H1 (cell line): ENCODE data around the gene DHRS7C.

ENCODE experiments used
- ASH2L ChIP-seq: fragments of 200-600, 300-600 bp; sonication (generic); IDR thresholded peaks from one replicate; pipeline ENCODE4 v1.7.1; 2017; ENCODE audit warnings: low read length
- BRCA1 ChIP-seq: IDR thresholded peaks from 2 replicates; pipeline ENCODE4 v1.6.1; 2012; ENCODE audit warnings: low read depth, low read length, improper control_type of control experiment
- CTCF ChIP-seq, 3 experiments: IDR thresholded peaks; 1 replicate in 2 of 3; 2 replicates in 1 of 3; pipeline versions ENCODE4 v1.5.1 to v1.6.1; 2011; ENCODE audit warnings: low read length in 3 of 3, mild to moderate bottlenecking in 3 of 3, inconsistent platforms in 2 of 3, low read depth in 1 of 3, moderate library complexity in 1 of 3; ENCODE audit not compliant: insufficient read depth in 1 of 3; ENCODE audit errors: control extremely low read depth in 1 of 3
- GABPA ChIP-seq: IDR thresholded peaks from 2 replicates; pipeline ENCODE4 v1.6.1; 2011; ENCODE audit warnings: mild to moderate bottlenecking, low read length, moderate library complexity, borderline replicate concordance; ENCODE audit not compliant: insufficient read depth
- JUN ChIP-seq: IDR thresholded peaks from 2 replicates; pipeline ENCODE4 v1.6.1; 2011; ENCODE audit warnings: low read depth, mild to moderate bottlenecking, improper control_type of control experiment, low read length
- KDM5A ChIP-seq: fragments of 200-600 bp; IDR thresholded peaks from 2 replicates; pipeline ENCODE4 v1.7.1; 2012; ENCODE audit warnings: mild to moderate bottlenecking, low read length, inconsistent platforms, mixed read lengths
- POLR2A ChIP-seq, 2 experiments: IDR thresholded peaks; 1 replicate in 1 of 2; 2 replicates in 1 of 2; pipeline ENCODE4 v1.6.1; 2011; ENCODE audit warnings: low read depth in 2 of 2, low read length in 2 of 2, mild to moderate bottlenecking in 2 of 2; ENCODE audit errors: control extremely low read depth in 1 of 2
- POLR2AphosphoS5 ChIP-seq: IDR thresholded peaks from 2 replicates; pipeline ENCODE4 v1.6.1; 2011; ENCODE audit warnings: low read depth, low read length
- SIX5 ChIP-seq: IDR thresholded peaks from 2 replicates; pipeline ENCODE4 v1.6.1; 2011; ENCODE audit warnings: mild to moderate bottlenecking, low read depth, low read length

- TF ChIP-seq CTCF (IDR thresholded peaks at IDR 0.05; ENCODE audit: control extremely low read depth in 1 of 3, insufficient read depth in 1 of 3, low read depth in 1 of 3, low read length in 3 of 3) = no peak
- no peak for TF ChIP-seq JUN
- no peak for TF ChIP-seq ASH2L
- no peak for TF ChIP-seq BRCA1
- TF ChIP-seq POLR2A (IDR thresholded peaks at IDR 0.05; ENCODE audit: control extremely low read depth in 1 of 2, low read depth in 2 of 2, low read length in 2 of 2) = no peak
- no peak for TF ChIP-seq KDM5A
- TF ChIP-seq SIX5 = no peak
- TF ChIP-seq POLR2AphosphoS5 = no peak
- no peak for TF ChIP-seq GABPA
Measured at GRCh38 chr17:9765322-9765721, 26.1 kb downstream of the DHRS7C start.
